Karpas-422 (cell line): Measurements from ENCODE around the gene SLC25A5. TPM values are rescaled to one million over a fixed set of nuclear protein-coding genes. Genes with fewer than 3 reads are reported as not detected.
"Not testable (repeated sequence)": the region's sequence is repeated elsewhere in the genome, so short reads cannot be mapped to it uniquely, and the experiment has no call there.

Source experiments
- DNase-seq: peaks from one replicate; pipeline ENCODE4 v3.0.0-alpha.2; 2015
- H2AFZ ChIP-seq: fragments of 200-600 bp; sonication (generic); 2 replicates; pipeline ENCODE4 v1.6.1; 2014; ENCODE audit warnings: antibody characterized with exemption, low read length, mixed read lengths
- H3K27ac ChIP-seq: fragments of 200-600 bp; sonication (generic); 2 replicates; pipeline ENCODE4 v1.5.1; 2014; ENCODE audit warnings: mild to moderate bottlenecking, low read length, moderate library complexity
- H3K27me3 ChIP-seq: fragments of 200-600 bp; sonication (generic); 2 replicates; pipeline ENCODE4 v1.6.1; 2014; ENCODE audit warnings: low read length, mixed read lengths
- H3K36me3 ChIP-seq: fragments of 200-600 bp; sonication (generic); 2 replicates; pipeline ENCODE4 v1.6.1; 2014; ENCODE audit warnings: low read length, mixed read lengths; ENCODE audit not compliant: insufficient read depth
- H3K4me1 ChIP-seq: fragments of 200-600 bp; sonication (generic); 2 replicates; pipeline ENCODE4 v1.6.1; 2014; ENCODE audit warnings: mild to moderate bottlenecking, low read length, mixed read lengths
- H3K4me2 ChIP-seq: fragments of 200-600 bp; sonication (generic); 2 replicates; pipeline ENCODE4 v1.6.1; 2014; ENCODE audit warnings: low read length, low read depth, mild to moderate bottlenecking; ENCODE audit not compliant: poor library complexity, severe bottlenecking
- H3K4me3 ChIP-seq: fragments of 200-600 bp; sonication (generic); 2 replicates; pipeline ENCODE4 v1.5.1; 2014; ENCODE audit warnings: mild to moderate bottlenecking, antibody characterized with exemption, low read length, mixed read lengths
- H3K79me2 ChIP-seq: fragments of 200-600 bp; sonication (generic); 2 replicates; pipeline ENCODE4 v1.6.1; 2014; ENCODE audit warnings: mild to moderate bottlenecking, low read length, mixed read lengths
- H3K9ac ChIP-seq: fragments of 200-600 bp; sonication (generic); 2 replicates; pipeline ENCODE4 v1.6.0; 2014; ENCODE audit warnings: low read length
- H3K9me2 ChIP-seq: fragments of 200-600 bp; sonication (generic), shearing (Covaris generic); replicated peaks from 2 replicates; pipeline ENCODE4 v1.6.0; 2014; ENCODE audit warnings: mild to moderate bottlenecking, low read length, moderate library complexity; ENCODE audit not compliant: insufficient read depth
- H3K9me3 ChIP-seq: fragments of 300-700, 200-600 bp; sonication (generic); 2 replicates; pipeline ENCODE4 v1.6.1; 2014; ENCODE audit warnings: low read length, mixed read lengths
- H4K20me1 ChIP-seq: fragments of 200-600 bp; sonication (generic); 2 replicates; pipeline ENCODE4 v1.6.1; 2014; ENCODE audit warnings: mild to moderate bottlenecking, antibody characterized with exemption, low read length, low read depth; ENCODE audit not compliant: insufficient read depth
- small RNA-seq: library from RNA; depleted of rRNA; stranded (forward); fragments of <200 nt; gene quantifications from one replicate; pipeline ENCODE3, GENCODE V24; 2014
- total RNA-seq: library from RNA; depleted of rRNA; stranded (reverse); fragments of >200 nt; shearing (Covaris generic); gene quantifications from 2 replicates; pipeline ENCODE4 v1.2.3, GENCODE V29; 2014; ENCODE audit warnings: low replicate concordance; rRNA removed

Gene SLC25A5
- total RNA-seq, 1 experiment from 2014 or later: 450 TPM

DNA sequence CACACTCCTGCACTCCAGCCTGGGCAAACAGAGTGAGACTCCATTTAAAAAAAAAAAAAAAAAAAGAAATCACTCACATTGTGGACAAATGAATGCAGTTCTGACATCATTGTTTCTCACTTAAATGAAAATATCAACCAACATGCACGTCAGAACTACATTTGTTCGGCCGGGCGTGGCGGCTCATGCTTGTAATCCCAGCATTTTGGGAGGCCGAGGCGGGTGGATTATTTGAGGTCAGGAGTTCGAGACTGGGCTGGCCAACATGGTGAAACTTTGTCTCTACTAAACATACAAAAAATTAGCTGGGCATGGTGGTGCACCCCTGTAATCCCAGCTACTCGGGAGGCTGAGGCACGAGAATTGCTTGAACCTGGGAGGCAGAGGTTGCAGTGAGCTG is 36.9 kb downstream of the SLC25A5 start:
- H3K4me1 ChIP-seq, H3K27me3 ChIP-seq, H3K4me3 ChIP-seq, H3K9ac ChIP-seq, H3K9me2 ChIP-seq, H3K9me3 ChIP-seq, H3K27ac ChIP-seq, H3K79me2 ChIP-seq, DNase-seq, H2AFZ ChIP-seq, H3K4me2 ChIP-seq, H3K36me3 ChIP-seq, H4K20me1 ChIP-seq: not testable (repeated sequence)

DNA sequence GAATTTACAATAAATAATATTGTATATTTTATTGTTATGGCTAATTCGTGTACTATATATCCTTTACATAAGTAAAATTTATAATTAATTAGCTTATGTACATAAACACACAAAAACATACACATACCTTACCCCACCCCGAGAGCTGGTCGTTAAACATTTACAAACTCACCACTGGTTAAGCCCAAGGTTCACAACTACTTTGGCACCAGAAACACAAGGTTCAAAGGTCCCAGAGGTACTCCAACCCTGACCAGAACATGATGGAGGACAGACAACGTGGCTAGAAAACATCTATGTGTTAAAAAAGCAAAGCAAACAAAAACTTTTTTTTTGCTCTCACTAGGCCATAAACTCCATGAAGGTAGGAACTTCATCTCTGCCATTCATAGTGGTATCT is 37.7 kb downstream of the SLC25A5 start:
- Histone ChIP-seq H3K36me3 (no peaks in the 10 kb centered on the region), H3K27ac (no peak overlapping the region)

DNA sequence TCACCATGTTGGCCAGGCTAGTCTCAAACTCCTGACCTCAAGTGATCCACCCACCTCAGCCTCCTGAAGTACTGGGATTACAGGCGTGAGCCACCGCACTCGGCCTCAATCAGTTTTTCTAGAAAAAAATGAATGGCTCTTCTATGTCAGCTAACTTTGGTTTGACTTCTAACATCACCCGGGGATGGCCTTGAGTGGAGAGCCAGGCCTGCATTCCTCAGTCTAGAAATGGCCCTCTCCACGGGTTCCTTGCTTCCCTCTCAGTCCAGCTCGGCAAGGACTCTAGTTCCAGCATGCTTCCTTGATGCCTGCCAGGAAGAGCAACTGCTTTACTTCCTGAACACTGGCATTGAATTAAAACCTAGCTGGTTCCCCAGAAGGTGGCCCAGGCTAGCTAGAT is 39.0 kb downstream of the SLC25A5 start:
- Histone ChIP-seq H3K36me3 (no peaks in the 10 kb centered on the region), H3K9me2 (no peaks in the 10 kb centered on the region), H3K27ac (no peak overlapping the region), H3K79me2 (no peaks in the 10 kb centered on the region), H3K9ac (no peak overlapping the region), H3K9me3 (no peaks in the 10 kb centered on the region), H3K4me1 (no peaks in the 10 kb centered on the region), H3K4me2 (no peak overlapping the region), H2AFZ (no peak overlapping the region), H3K27me3 (no peaks in the 10 kb centered on the region), H4K20me1 (no peaks in the 10 kb centered on the region), H3K4me3 (no peak overlapping the region)
- no peak for DNase-seq

More for the DNA sequence above, 37.7 kb downstream of the SLC25A5 start:
- Histone ChIP-seq H4K20me1 (no peaks in the 10 kb centered on the region), H3K4me1 (peaks cover 2% of the 10 kb centered on the region; the same call in 1 of the 2 replicates), H3K79me2 (no peaks in the 10 kb centered on the region), H3K9me2 (no peaks in the 10 kb centered on the region), H3K4me3 (no peak overlapping the region), H2AFZ (no peak overlapping the region), H3K4me2 (no peak overlapping the region), H3K9ac (no peak overlapping the region), H3K9me3 (no peaks in the 10 kb centered on the region), H3K27me3 (no peaks in the 10 kb centered on the region)
- DNase-seq: no peak

DNA sequence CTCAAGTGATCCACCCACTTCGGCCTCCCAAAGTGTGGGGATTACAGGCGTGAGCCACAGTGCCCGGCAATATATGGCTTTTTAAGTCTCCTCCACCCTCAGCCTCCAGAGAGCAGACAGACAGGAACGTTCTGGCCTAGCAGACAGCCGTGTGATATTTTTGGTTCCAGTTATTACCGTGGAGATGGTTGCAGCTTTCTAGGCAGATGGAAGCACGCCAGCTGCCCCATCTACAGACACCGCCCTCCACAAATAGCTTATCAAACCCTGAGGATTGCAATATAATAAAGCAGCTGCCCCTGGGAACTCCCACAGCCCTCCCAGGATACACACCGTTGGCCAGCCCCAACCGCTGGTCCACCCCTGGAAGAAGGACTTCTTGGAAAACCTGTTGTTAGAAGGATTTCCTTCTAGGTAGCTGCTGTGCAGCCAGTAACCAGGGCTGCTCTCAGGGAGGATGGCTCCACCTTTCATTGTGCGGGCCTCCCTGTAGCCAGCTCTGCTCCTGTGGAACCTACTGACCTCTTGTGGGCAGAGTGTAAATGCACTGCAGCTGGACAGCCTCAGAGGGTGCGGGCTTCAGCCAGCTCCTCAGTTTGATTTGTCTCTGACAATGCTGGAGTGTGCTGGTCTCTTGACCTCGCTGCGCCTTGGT is 44.0 kb downstream of the SLC25A5 start:
- Histone ChIP-seq H3K9ac (no peak overlapping the region), H4K20me1 (no peaks in the 10 kb centered on the region), H3K9me3 (no peaks in the 10 kb centered on the region), H3K27me3 (no peaks in the 10 kb centered on the region), H3K4me2 (no peak overlapping the region), H2AFZ (no peak overlapping the region), H3K27ac (no peak overlapping the region), H3K9me2 (no peaks in the 10 kb centered on the region), H3K36me3 (no peaks in the 10 kb centered on the region), H3K79me2 (no peaks in the 10 kb centered on the region), H3K4me3 (no peak overlapping the region), H3K4me1 (peaks cover 11% of the 10 kb centered on the region)
- DNase-seq: peak; percentile 78

DNA sequence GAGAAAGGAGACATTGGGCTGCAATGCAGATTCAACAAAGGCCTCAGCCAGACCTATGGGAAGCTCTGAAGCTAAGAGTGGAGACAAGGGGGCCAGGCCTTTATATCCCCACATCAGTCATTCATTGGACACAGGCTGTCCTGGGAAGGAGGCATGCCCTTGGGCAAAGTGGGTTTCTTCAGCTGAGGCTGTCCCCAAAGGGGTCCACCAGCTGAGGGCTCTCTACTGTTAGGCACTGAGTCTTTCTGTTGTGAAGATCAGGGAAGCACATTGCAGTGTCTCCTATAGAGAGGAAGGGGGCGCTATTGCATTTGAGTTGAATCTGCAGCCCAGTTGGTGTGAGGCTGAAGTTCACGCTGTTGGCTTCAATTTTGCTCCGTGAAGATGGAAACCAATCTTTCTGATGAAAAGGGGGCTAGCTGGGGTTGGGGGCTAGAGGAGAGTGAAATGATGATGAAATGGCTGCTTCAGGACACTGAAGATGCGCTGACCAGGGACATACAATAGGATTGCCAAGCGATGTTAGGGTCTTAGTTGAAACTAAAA is 48.0 kb downstream of the SLC25A5 start:
- Histone ChIP-seq H3K9me2 (no peaks in the 10 kb centered on the region), H3K27me3 (no peaks in the 10 kb centered on the region), H3K4me1 (peaks cover 11% of the 10 kb centered on the region), H3K9me3 (no peaks in the 10 kb centered on the region), H2AFZ (peak overlapping the region; percentile 75; the same call in 1 of the 2 replicates), H3K4me2 (no peak overlapping the region), H4K20me1 (no peaks in the 10 kb centered on the region), H3K9ac (no peak overlapping the region), H3K36me3 (no peaks in the 10 kb centered on the region), H3K79me2 (no peaks in the 10 kb centered on the region), H3K27ac (no peak overlapping the region), H3K4me3 (no peak overlapping the region)
- DNase-seq: peak; percentile 89

DNA sequence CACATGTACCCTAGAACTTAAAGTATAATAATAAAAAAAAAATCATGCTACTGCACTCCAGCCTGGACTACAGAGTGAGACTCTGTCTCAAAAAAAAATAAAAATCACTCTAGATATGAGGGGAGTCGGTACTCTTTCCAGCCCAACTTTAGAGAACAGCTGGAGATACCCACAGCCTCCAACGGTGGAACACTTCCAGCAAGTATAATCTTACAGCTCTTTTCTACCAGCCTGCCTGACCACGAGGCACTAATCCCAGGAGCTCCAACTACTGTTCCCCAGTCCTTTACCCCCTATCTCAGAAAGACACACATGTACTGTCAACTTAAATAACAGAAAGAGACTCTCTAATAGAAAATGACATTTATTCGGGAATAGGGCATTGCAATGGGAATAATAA is 50.1 kb downstream of the SLC25A5 start:
- Histone ChIP-seq H3K4me3 (no peak overlapping the region), H3K4me1 (peaks cover 11% of the 10 kb centered on the region), H2AFZ (no peak overlapping the region), H3K27me3 (no peaks in the 10 kb centered on the region), H3K9me2 (no peaks in the 10 kb centered on the region), H3K36me3 (no peaks in the 10 kb centered on the region), H3K9me3 (no peaks in the 10 kb centered on the region), H3K4me2 (no peak overlapping the region), H4K20me1 (no peaks in the 10 kb centered on the region), H3K9ac (no peak overlapping the region), H3K79me2 (no peaks in the 10 kb centered on the region), H3K27ac (no peak overlapping the region)
- no peak for DNase-seq

Small RNA genes within 50 kb of the gene (small RNA-seq; reads per million reads assigned to genes)
- 1.5 reads per million, percentile 42 among the genes with 10 or more reads in this experiment for gene RNU1-67P
- not detected for gene RNY3P16

Other genes with a start within 250 kb of the SLC25A5 start
- 42.8 and 52.5 TPM in 2 replicates for gene PGRMC1, start 232.2 kb upstream of the SLC25A5 start, total RNA-seq
- gene SLC25A43, start 69.1 kb upstream of the SLC25A5 start, total RNA-seq: 3.4 and 8.3 TPM in 2 replicates
- 36.7 and 44.0 TPM in 2 replicates for gene STEEP1, start 97.0 kb downstream of the SLC25A5 start, total RNA-seq
- gene UBE2A, start 106.1 kb downstream of the SLC25A5 start, total RNA-seq: 43.0 and 54.7 TPM in 2 replicates
- gene NKRF, start 138.0 kb downstream of the SLC25A5 start, total RNA-seq: 10.1 and 18.0 TPM in 2 replicates
- 20.2 and 23.2 TPM in 2 replicates for gene SEPTIN6, start 224.7 kb downstream of the SLC25A5 start, total RNA-seq